Inferior parietal cortex (tissue), 1 donor: ENCODE data around the gene SNAPIN.

ENCODE experiments used
- DNase-seq: peaks from one replicate; pipeline ENCODE4 v3.0.0-alpha.2; 2016; ENCODE audit errors: extremely low spot score

The SNAPIN gene

GRCh38 chr1:153678519-153679336 lies 20.2 kb downstream of the SNAPIN start, which contains the start of gene NPR1:
Gene NPR1 (plus strand): TSS chr1:153678688. CDS start chr1:153679109, 421 bp downstream.
- no peak for DNase-seq

- no peak for DNase-seq
These were observed 21.0 kb downstream of the SNAPIN start for GRCh38 chr1:153679337-153680119.

GRCh38 chr1:153680120-153680403 lies 21.6 kb downstream of the SNAPIN start:
- DNase-seq, result no peak

GRCh38 chr1:153682730-153683129 lies 24.2 kb downstream of the SNAPIN start:
- no peak for DNase-seq

- DNase-seq, result no peak
These were observed 25.4 kb downstream of the SNAPIN start for GRCh38 chr1:153683854-153684253.

GRCh38 chr1:153684892-153685291 lies 26.4 kb downstream of the SNAPIN start:
- no peak for DNase-seq

GRCh38 chr1:153685544-153686340 lies 27.2 kb downstream of the SNAPIN start:
- no peak for DNase-seq

GRCh38 chr1:153687346-153688125 lies 29.0 kb downstream of the SNAPIN start:
- DNase-seq, result no peak

- no peak for DNase-seq
These were observed 29.8 kb downstream of the SNAPIN start for GRCh38 chr1:153688276-153688675.

GRCh38 chr1:153688736-153689328 lies 30.3 kb downstream of the SNAPIN start:
- no peak for DNase-seq

- no peak for DNase-seq
These were observed 35.0 kb downstream of the SNAPIN start for GRCh38 chr1:153693466-153693865.

- no peak for DNase-seq
These were observed 38.2 kb downstream of the SNAPIN start for GRCh38 chr1:153696741-153697140.

GRCh38 chr1:153697191-153698019 lies 38.9 kb downstream of the SNAPIN start:
- no peak for DNase-seq

- no peak for DNase-seq
These were observed 39.8 kb downstream of the SNAPIN start for GRCh38 chr1:153698020-153698922.

- no peak for DNase-seq
These were observed 40.6 kb downstream of the SNAPIN start for GRCh38 chr1:153698923-153699714.

GRCh38 chr1:153699768-153700167 lies 41.3 kb downstream of the SNAPIN start:
- no peak for DNase-seq

- no peak for DNase-seq
These were observed 47.0 kb downstream of the SNAPIN start for GRCh38 chr1:153705484-153705883.

GRCh38 chr1:153711026-153711425 lies 52.5 kb downstream of the SNAPIN start:
- DNase-seq, result no peak
